ENCODE measurements around the gene TMEM87A. TPM values are rescaled to one million over a fixed set of nuclear protein-coding genes. Genes with fewer than 3 reads are reported as not detected.

The TMEM87A gene
- total RNA-seq, 1 experiment from 2014 or later = 55.8 TPM

GRCh38 chr15:42194513-42194912 is 78.7 kb downstream of the TMEM87A start:
- ChIA-PET POLR2A (ENCODE audit: unreplicated experiment) (no interaction called here), CTCF (no interaction called here)
- Histone ChIP-seq H3K4me3 (ENCODE audit: low read length) (no peak overlapping the region), H3K9me3 (ENCODE audit: low read length) (no peaks in the 10 kb centered on the region), H3K27ac (ENCODE audit: low read length) (no peak overlapping the region), H2AFZ (ENCODE audit: low read length) (no peak overlapping the region), H3K9me2 (replicated peaks; ENCODE audit: low read length) (no peaks in the 10 kb centered on the region), H3K79me2 (ENCODE audit: low read length) (peaks cover 4% of the 10 kb centered on the region; the same call in 1 of the 2 replicates), H4K20me1 (ENCODE audit: low read length) (no peaks in the 10 kb centered on the region), H3K4me1 (ENCODE audit: insufficient read depth, low read length) (peaks cover 8% of the 10 kb centered on the region), H3F3A (ENCODE audit: low read length, unreplicated experiment) (no peaks in the 10 kb centered on the region), H3K4me2 (ENCODE audit: low read length) (no peak overlapping the region), H3K9ac (ENCODE audit: low read length) (no peak overlapping the region), H3K27me3 (ENCODE audit: low read length) (no peaks in the 10 kb centered on the region), H3K36me3 (ENCODE audit: low read depth, low read length) (peaks cover 21% of the 10 kb centered on the region)
- DNase-seq (peak; percentile 74), ATAC-seq (peak; percentile 93)
- intact Hi-C loops (cut with micrococcal nuclease) = no loop called here
- no TSS peak for BruUV-seq (replicated peaks)
- TF ChIP-seq CTCF (conservative IDR thresholded peaks at IDR 0.05; ENCODE audit: low read depth, low read length) (no peak), EZH2 (IDR thresholded peaks at IDR 0.05; ENCODE audit: low read length, unreplicated experiment) (no peak)

GRCh38 chr15:42193383-42193782 is 79.8 kb downstream of the TMEM87A start:
- ChIA-PET CTCF (no interaction called here), POLR2A (ENCODE audit: unreplicated experiment) (no interaction called here)
- H3K4me2 ChIP-seq (ENCODE audit: low read length) = no peak overlapping the region
- peaks cover 23% of the 10 kb centered on the region; the same call in 1 of the 2 replicates for H3K36me3 ChIP-seq (ENCODE audit: low read depth, low read length)
- no peaks in the 10 kb centered on the region for H4K20me1 ChIP-seq (ENCODE audit: low read length)
- H3K9me2 ChIP-seq (replicated peaks; ENCODE audit: low read length) = no peaks in the 10 kb centered on the region
- no peaks in the 10 kb centered on the region for H3K27me3 ChIP-seq (ENCODE audit: low read length)
- H3K27ac ChIP-seq (ENCODE audit: low read length) = no peak overlapping the region
- H3F3A ChIP-seq (ENCODE audit: low read length, unreplicated experiment) = no peaks in the 10 kb centered on the region
- H3K4me3 ChIP-seq (ENCODE audit: low read length) = no peak overlapping the region
- no peak overlapping the region for H2AFZ ChIP-seq (ENCODE audit: low read length)
- DNase-seq (no peak), ATAC-seq (no peak)
- no TSS peak for BruUV-seq (replicated peaks)
- H3K9ac ChIP-seq (ENCODE audit: low read length) = no peak overlapping the region
- peaks cover 4% of the 10 kb centered on the region; the same call in 1 of the 2 replicates for H3K79me2 ChIP-seq (ENCODE audit: low read length)
- TF ChIP-seq EZH2phosphoT487 (IDR thresholded peaks at IDR 0.05; ENCODE audit: borderline replicate concordance, low read length) (no peak), CTCF (conservative IDR thresholded peaks at IDR 0.05; ENCODE audit: low read depth, low read length) (no peak), EZH2 (IDR thresholded peaks at IDR 0.05; ENCODE audit: low read length, unreplicated experiment) (no peak)
- intact Hi-C loops (cut with micrococcal nuclease) = no loop called here
- H3K4me1 ChIP-seq (ENCODE audit: insufficient read depth, low read length) = peaks cover 8% of the 10 kb centered on the region
- no peaks in the 10 kb centered on the region for H3K9me3 ChIP-seq (ENCODE audit: low read length)

- TF ChIP-seq CTCF (conservative IDR thresholded peaks at IDR 0.05; ENCODE audit: low read depth, low read length) = no peak
- TF ChIP-seq EZH2 (IDR thresholded peaks at IDR 0.05; ENCODE audit: low read length, unreplicated experiment) = no peak
- no TSS peak for BruUV-seq (replicated peaks)
- Histone ChIP-seq H3K9ac (ENCODE audit: low read length) (no peak overlapping the region), H3K9me3 (ENCODE audit: low read length) (no peaks in the 10 kb centered on the region), H4K20me1 (ENCODE audit: low read length) (no peaks in the 10 kb centered on the region), H3K4me1 (ENCODE audit: insufficient read depth, low read length) (peaks cover 8% of the 10 kb centered on the region), H3K9me2 (replicated peaks; ENCODE audit: low read length) (no peaks in the 10 kb centered on the region), H3K4me3 (ENCODE audit: low read length) (no peak overlapping the region), H3K79me2 (ENCODE audit: low read length) (peaks cover 4% of the 10 kb centered on the region; the same call in 1 of the 2 replicates), H3F3A (ENCODE audit: low read length, unreplicated experiment) (no peaks in the 10 kb centered on the region), H3K36me3 (ENCODE audit: low read depth, low read length) (peaks cover 25% of the 10 kb centered on the region; the same call in 1 of the 2 replicates), H2AFZ (ENCODE audit: low read length) (no peak overlapping the region), H3K4me2 (ENCODE audit: low read length) (no peak overlapping the region), H3K27ac (ENCODE audit: low read length) (no peak overlapping the region), H3K27me3 (ENCODE audit: low read length) (no peaks in the 10 kb centered on the region)
- ChIA-PET POLR2A (ENCODE audit: unreplicated experiment) (no interaction called here), CTCF (no interaction called here)
- DNase-seq (no peak), ATAC-seq (no peak)
- intact Hi-C loops (cut with micrococcal nuclease) = no loop called here
These were observed 81.5 kb downstream of the TMEM87A start for GRCh38 chr15:42191610-42192346.
